GM19328 (cell line): Measurements from ENCODE around the gene EXOC4.

Experiments used
- ATAC-seq: cut with Tn5 transposase; IDR thresholded peaks from one replicate; pipeline ENCODE4 v1.9.1; 2021; ENCODE audit warnings: mild to moderate bottlenecking, moderate library complexity; ENCODE audit not compliant: unreplicated experiment

The EXOC4 gene

GRCh38 chr7:133662276-133662675 lies 409.4 kb downstream of the EXOC4 start:
- no peak for ATAC-seq

- ATAC-seq, result no peak
Measured at GRCh38 chr7:133662830-133663229, 410.0 kb downstream of the EXOC4 start.

- ATAC-seq, result no peak
Measured at GRCh38 chr7:133664528-133664927, 411.6 kb downstream of the EXOC4 start.

- ATAC-seq, result no peak
Measured at GRCh38 chr7:133668296-133669060, 415.6 kb downstream of the EXOC4 start.

- no peak for ATAC-seq
Measured at GRCh38 chr7:133669061-133669455, 416.2 kb downstream of the EXOC4 start.

GRCh38 chr7:133670250-133670649 lies 417.4 kb downstream of the EXOC4 start:
- ATAC-seq, result no peak

- ATAC-seq, result no peak
Measured at GRCh38 chr7:133672866-133673265, 420.0 kb downstream of the EXOC4 start.

GRCh38 chr7:133674079-133674763 lies 421.3 kb downstream of the EXOC4 start:
- no peak for ATAC-seq

- ATAC-seq, result no peak
Measured at GRCh38 chr7:133675510-133676218, 422.8 kb downstream of the EXOC4 start.

- no peak for ATAC-seq
Measured at GRCh38 chr7:133676805-133677370, 424.0 kb downstream of the EXOC4 start.

- no peak for ATAC-seq
Measured at GRCh38 chr7:133678137-133678814, 425.4 kb downstream of the EXOC4 start.

GRCh38 chr7:133679977-133680376 lies 427.1 kb downstream of the EXOC4 start:
- ATAC-seq, result no peak

- no peak for ATAC-seq
Measured at GRCh38 chr7:133681529-133681928, 428.7 kb downstream of the EXOC4 start.

GRCh38 chr7:133682364-133683181 lies 429.7 kb downstream of the EXOC4 start:
- no peak for ATAC-seq

GRCh38 chr7:133683182-133683454 lies 430.2 kb downstream of the EXOC4 start:
- no peak for ATAC-seq

GRCh38 chr7:133688483-133689239 lies 435.8 kb downstream of the EXOC4 start:
- no peak for ATAC-seq

- ATAC-seq, result no peak
Measured at GRCh38 chr7:133690740-133691139, 437.9 kb downstream of the EXOC4 start.

- no peak for ATAC-seq
Measured at GRCh38 chr7:133691727-133692610, 439.1 kb downstream of the EXOC4 start.

GRCh38 chr7:133693281-133693680 lies 440.4 kb downstream of the EXOC4 start:
- ATAC-seq, result no peak
